LoVo (cell line): ENCODE results near the gene RBBP6.
A peak's percentile ranks its signal among the peaks of the same experiment; 100 is the strongest.

Experiments used
- DNase-seq: peaks from one replicate; pipeline ENCODE4 v3.0.0-alpha.2; 2016; ENCODE audit warnings: low spot score

The RBBP6 gene

GRCh38 chr16:24524855-24525677 lies 14.3 kb upstream of the RBBP6 start:
- no peak for DNase-seq

DNA sequence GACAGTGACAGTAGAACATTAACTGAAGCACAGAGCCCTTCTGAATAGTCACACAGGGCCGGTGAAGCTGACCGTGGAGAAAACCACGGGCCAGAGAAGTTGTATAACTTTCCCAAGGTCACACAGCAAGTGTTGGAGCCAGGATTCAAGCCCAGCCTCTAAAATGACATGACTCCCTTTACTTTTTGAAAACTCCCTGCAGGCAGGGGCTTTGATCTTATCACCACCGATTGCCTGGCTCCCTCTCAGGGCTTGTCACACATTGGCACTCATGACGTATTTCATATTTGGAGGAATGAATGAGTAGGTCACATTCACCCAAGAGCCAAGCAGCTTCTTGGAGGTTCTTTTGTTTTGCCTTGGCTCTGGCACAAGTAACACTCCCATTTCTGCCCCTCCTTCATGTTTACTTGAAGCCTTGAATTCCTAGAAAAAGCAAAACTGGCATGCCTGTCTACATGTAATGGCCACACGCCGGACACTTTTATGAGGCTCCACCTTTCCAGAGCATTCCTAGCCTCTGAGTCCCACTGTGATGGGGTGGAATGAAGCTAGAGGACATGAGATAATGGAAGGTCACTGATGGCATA lies 13.3 kb upstream of the RBBP6 start:
- DNase-seq = peak; percentile 75

- DNase-seq = no peak
Observed at GRCh38 chr16:24526701-24527495, 12.5 kb upstream of the RBBP6 start.

DNA sequence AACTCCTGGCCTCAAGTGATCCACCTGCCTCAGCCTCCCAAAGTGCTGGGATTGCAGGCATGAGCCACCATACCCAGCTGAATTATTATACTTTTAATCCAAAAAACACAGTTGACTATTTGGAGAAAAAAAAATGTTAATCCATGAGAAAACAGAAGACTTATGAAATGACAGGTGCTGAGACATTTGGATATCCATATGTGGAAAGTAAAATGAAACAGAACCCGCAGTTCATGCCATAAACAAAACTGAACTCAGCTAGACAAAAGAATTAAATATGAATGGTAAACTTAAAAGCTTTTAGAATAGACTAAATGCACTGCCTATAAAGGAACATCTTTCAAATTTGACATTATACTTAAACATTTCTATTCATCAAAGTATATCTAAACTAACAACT lies 8.2 kb upstream of the RBBP6 start:
- DNase-seq = no peak

GRCh38 chr16:24534620-24535019 lies 4.7 kb upstream of the RBBP6 start:
- DNase-seq = no peak

DNA sequence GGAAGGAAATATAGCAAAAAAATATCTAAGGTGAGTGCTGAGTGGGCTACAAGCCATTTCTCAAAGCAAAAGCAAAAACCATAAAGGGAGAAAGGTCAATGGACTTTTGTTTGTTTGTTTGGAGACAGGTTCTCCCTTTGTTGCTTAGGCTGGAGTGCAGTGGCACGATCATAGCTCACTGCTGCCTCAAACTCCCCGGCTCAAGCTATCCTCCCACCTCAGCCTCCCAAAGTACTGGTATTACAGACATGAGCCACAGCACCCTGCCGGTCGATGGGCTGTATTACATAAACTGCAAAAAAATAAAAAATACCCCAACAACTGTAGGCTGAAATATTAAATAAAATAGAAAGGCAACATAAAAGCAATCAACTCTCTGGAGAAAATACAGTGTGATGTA lies 3.5 kb upstream of the RBBP6 start:
- no peak for DNase-seq

GRCh38 chr16:24536671-24537070 lies 2.7 kb upstream of the RBBP6 start:
- DNase-seq = no peak

- DNase-seq = no peak
Observed at GRCh38 chr16:24537474-24538337, 1.7 kb upstream of the RBBP6 start.

DNA sequence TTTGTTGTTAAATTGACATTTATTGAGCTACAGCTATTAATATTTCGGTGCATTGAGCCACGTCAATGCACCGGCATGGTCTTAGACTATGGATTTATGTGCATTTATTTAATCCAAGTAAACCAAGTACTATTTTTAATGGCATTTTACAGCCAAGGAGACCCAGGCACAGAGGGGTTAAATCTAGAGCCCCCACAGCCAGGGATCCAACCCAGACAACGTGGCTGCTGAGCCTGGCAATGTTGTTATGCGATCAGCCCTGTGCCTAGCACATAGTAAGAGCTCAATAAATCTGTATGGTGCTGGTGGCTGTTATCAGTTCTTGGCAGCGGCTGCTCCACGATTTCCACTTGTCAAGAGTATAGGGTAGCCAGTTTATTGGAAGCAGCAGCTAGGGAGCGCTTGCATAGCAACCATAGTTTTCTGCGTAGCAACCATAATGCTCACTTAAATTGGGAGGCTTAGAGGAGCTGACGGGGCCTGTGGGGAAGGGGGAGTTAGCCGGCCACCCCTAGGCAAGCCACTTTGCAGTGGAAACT lies 541 bp upstream of the RBBP6 start:
- DNase-seq = no peak

- no peak for DNase-seq
Observed at GRCh38 chr16:24539850-24540601, 660 bp downstream of the RBBP6 start.

- peak; percentile 31 for DNase-seq
Observed at GRCh38 chr16:24540602-24541210, 1.3 kb downstream of the RBBP6 start.

- DNase-seq = no peak
Observed at GRCh38 chr16:24541233-24541933, 2.0 kb downstream of the RBBP6 start.

- DNase-seq = no peak
Observed at GRCh38 chr16:24543949-24544348, 4.6 kb downstream of the RBBP6 start.

DNA sequence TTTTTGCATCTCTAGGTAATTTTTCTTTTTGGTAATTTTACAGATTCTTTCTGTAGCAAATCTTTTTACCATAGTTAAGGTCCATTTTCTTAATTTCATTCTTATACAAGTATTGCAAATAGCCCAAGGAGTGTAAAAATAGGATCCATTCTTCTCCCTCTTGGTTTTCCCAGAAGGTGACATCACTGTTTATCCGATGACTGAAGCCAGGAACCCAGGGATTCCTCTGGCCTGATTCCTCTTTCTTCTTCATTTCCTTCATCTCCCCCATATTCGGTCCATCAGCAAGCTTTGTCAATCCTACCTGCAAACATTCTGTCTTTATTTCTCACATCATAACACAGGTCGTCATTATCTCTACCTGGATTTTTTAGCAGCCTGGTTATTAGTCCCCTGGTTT lies 5.3 kb downstream of the RBBP6 start:
- DNase-seq = no peak

GRCh38 chr16:24550295-24550694 lies 10.9 kb downstream of the RBBP6 start:
- DNase-seq = no peak

- no peak for DNase-seq
Observed at GRCh38 chr16:24552705-24553246, 13.4 kb downstream of the RBBP6 start.

- DNase-seq = no peak
Observed at GRCh38 chr16:24553983-24554382, 14.6 kb downstream of the RBBP6 start.

DNA sequence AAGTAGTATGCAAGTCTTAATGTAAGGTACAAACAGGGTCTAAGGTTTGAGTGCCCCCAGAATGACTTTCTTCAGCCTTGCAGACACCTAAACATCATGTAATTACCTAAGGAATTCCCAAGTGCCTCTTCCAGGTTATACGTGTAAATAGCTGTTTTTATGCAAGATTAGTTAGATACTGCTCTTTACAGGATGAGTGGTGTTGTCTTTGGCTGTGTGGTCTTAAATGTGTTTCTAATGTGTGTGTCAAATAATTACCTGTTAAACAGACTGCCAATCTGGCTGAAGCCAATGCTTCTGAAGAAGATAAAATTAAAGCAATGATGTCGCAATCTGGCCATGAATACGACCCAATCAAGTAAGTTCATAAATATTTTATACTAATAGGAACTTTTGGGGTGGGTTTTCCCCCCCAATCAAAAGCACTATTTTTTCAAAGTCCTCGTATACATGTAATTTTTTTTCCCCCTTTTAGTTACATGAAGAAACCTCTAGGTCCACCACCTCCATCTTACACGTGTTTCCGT lies 16.0 kb downstream of the RBBP6 start:
- no peak for DNase-seq

- DNase-seq = no peak
Observed at GRCh38 chr16:24562811-24563210, 23.4 kb downstream of the RBBP6 start.
